ENCODE measurements around the gene CADPS. TPM values are rescaled to one million over a fixed set of nuclear protein-coding genes. Genes with fewer than 3 reads are reported as not detected.

The CADPS gene
- total RNA-seq, 1 experiment from 2014 or later: not detected

DNA sequence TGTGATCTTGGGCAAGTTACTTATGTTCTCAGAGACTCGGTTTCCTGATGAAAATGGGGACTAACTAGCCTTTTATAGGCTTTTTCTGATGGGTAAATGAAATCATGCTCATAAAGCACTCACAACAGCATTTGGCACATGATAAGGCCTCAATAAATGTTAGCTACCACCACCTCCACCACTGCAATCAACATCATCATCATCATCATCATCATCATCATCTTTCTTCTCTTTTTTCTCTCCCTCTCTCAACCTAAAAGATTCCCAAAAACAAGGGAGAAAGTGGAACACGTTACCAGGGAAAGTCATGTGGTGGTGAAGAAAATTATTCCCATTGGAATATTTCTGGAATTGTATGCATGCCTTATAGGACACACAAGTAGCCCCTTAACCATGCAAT, 468.3 kb downstream of the CADPS start:
- POLR2A ChIA-PET (ENCODE audit: low non-redundant PET): no interaction called here
- Histone ChIP-seq H3K9me3 (ENCODE audit: low read depth, low read length, poor library complexity, severe bottlenecking) (no peaks in the 10 kb centered on the region), H3K4me1 (ENCODE audit: insufficient read depth, low read length, poor library complexity, severe bottlenecking) (no peaks in the 10 kb centered on the region), H3K27me3 (replicated peaks; ENCODE audit: insufficient read depth, low read depth, low read length, poor library complexity) (no peaks in the 10 kb centered on the region), H3K27ac (ENCODE audit: low read depth, low read length, poor library complexity, severe bottlenecking) (no peak overlapping the region), H3K4me3 (ENCODE audit: low read depth, low read length, poor library complexity, severe bottlenecking) (no peak overlapping the region), H3K36me3 (ENCODE audit: insufficient read depth, low read length, poor library complexity, severe bottlenecking) (no peaks in the 10 kb centered on the region)
- DNase-seq (ENCODE audit: low spot score): no peak
- no TSS peak for BruUV-seq (replicated peaks)
- intact Hi-C loops (cut with micrococcal nuclease; ENCODE audit: unreplicated experiment): no loop called here
- TF ChIP-seq EZH2 (IDR thresholded peaks at IDR 0.05; ENCODE audit: borderline replicate concordance, low read depth, low read length, poor library complexity, severe bottlenecking) (no peak), CTCF (conservative IDR thresholded peaks at IDR 0.05; ENCODE audit: low read depth, low read length) (no peak)
- CTCF ChIA-PET: no interaction called here

DNA sequence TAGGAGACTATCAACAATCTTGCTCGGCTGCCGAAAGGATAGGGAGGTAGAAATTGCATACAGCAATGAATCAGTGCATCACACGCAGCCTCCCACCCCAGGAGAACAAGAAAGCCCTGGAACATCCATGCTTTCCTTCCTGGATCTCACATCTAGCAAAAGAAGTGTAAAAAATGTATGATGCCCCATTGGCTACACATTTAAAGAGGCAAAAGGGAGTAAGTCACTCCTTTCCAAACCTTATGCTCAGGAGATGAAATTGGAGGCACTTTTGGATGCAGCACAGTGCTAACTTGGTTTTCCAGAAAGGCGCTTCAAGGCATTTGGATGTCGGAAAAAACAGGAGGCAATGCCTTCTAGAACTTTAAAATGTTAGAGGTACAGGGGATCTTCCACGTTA, 469.6 kb downstream of the CADPS start:
- Histone ChIP-seq H3K36me3 (ENCODE audit: insufficient read depth, low read length, poor library complexity, severe bottlenecking) (no peaks in the 10 kb centered on the region), H3K4me1 (ENCODE audit: insufficient read depth, low read length, poor library complexity, severe bottlenecking) (no peaks in the 10 kb centered on the region), H3K27ac (ENCODE audit: low read depth, low read length, poor library complexity, severe bottlenecking) (no peak overlapping the region), H3K4me3 (ENCODE audit: low read depth, low read length, poor library complexity, severe bottlenecking) (no peak overlapping the region), H3K27me3 (replicated peaks; ENCODE audit: insufficient read depth, low read depth, low read length, poor library complexity) (no peaks in the 10 kb centered on the region), H3K9me3 (ENCODE audit: low read depth, low read length, poor library complexity, severe bottlenecking) (no peaks in the 10 kb centered on the region)
- intact Hi-C loops (cut with micrococcal nuclease; ENCODE audit: unreplicated experiment): no loop called here
- TF ChIP-seq EZH2 (IDR thresholded peaks at IDR 0.05; ENCODE audit: borderline replicate concordance, low read depth, low read length, poor library complexity, severe bottlenecking) (no peak), CTCF (conservative IDR thresholded peaks at IDR 0.05; ENCODE audit: low read depth, low read length) (no peak)
- ChIA-PET POLR2A (ENCODE audit: low non-redundant PET) (no interaction called here), CTCF (no interaction called here)
- no peak for DNase-seq (ENCODE audit: low spot score)
- no TSS peak for BruUV-seq (replicated peaks)

GRCh38 chr3:62405135-62405534, 470.1 kb downstream of the CADPS start:
- no peaks in the 10 kb centered on the region for H3K4me1 ChIP-seq (ENCODE audit: insufficient read depth, low read length, poor library complexity, severe bottlenecking)
- H3K27ac ChIP-seq (ENCODE audit: low read depth, low read length, poor library complexity, severe bottlenecking): no peak overlapping the region
- TF ChIP-seq CTCF (conservative IDR thresholded peaks at IDR 0.05; ENCODE audit: low read depth, low read length) (no peak), EZH2 (IDR thresholded peaks at IDR 0.05; ENCODE audit: borderline replicate concordance, low read depth, low read length, poor library complexity, severe bottlenecking) (no peak)
- POLR2A ChIA-PET (ENCODE audit: low non-redundant PET): no interaction called here
- intact Hi-C loops (cut with micrococcal nuclease; ENCODE audit: unreplicated experiment): no loop called here
- H3K36me3 ChIP-seq (ENCODE audit: insufficient read depth, low read length, poor library complexity, severe bottlenecking): no peaks in the 10 kb centered on the region
- DNase-seq (ENCODE audit: low spot score): no peak
- CTCF ChIA-PET: no interaction called here
- H3K27me3 ChIP-seq (replicated peaks; ENCODE audit: insufficient read depth, low read depth, low read length, poor library complexity): no peaks in the 10 kb centered on the region
- no peak overlapping the region for H3K4me3 ChIP-seq (ENCODE audit: low read depth, low read length, poor library complexity, severe bottlenecking)
- H3K9me3 ChIP-seq (ENCODE audit: low read depth, low read length, poor library complexity, severe bottlenecking): no peaks in the 10 kb centered on the region
- no TSS peak for BruUV-seq (replicated peaks)

Measured in A673 (cell line).